ENCODE data around the gene SH3RF1.

- TF ChIP-seq, protein P1, sequence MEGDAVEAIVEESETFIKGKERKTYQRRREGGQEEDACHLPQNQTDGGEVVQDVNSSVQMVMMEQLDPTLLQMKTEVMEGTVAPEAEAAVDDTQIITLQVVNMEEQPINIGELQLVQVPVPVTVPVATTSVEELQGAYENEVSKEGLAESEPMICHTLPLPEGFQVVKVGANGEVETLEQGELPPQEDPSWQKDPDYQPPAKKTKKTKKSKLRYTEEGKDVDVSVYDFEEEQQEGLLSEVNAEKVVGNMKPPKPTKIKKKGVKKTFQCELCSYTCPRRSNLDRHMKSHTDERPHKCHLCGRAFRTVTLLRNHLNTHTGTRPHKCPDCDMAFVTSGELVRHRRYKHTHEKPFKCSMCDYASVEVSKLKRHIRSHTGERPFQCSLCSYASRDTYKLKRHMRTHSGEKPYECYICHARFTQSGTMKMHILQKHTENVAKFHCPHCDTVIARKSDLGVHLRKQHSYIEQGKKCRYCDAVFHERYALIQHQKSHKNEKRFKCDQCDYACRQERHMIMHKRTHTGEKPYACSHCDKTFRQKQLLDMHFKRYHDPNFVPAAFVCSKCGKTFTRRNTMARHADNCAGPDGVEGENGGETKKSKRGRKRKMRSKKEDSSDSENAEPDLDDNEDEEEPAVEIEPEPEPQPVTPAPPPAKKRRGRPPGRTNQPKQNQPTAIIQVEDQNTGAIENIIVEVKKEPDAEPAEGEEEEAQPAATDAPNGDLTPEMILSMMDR (IDR thresholded peaks at IDR 0.05) = no peak
- TF ChIP-seq POLR2A (IDR thresholded peaks at IDR 0.05; ENCODE audit: low read depth) (no peak), POLR2AphosphoS5 (IDR thresholded peaks at IDR 0.05) (no peak), EP300 (IDR thresholded peaks at IDR 0.05) (no peak)
Measured at GRCh38 chr4:169158861-169159260, 111.9 kb downstream of the SH3RF1 start.

Data from esophagus muscularis mucosa (tissue), 4 donors.